ENCODE results near the gene CFAP91. TPM values are rescaled to one million over a fixed set of nuclear protein-coding genes. Genes with fewer than 3 reads are reported as not detected.

The CFAP91 gene
- total and polyA plus RNA-seq, 9 donors = 5.3 to 47.9 (median 11.4) TPM

GRCh38 chr3:119664370-119664769, 38.5 kb upstream of the CFAP91 start:
- H3K27me3 ChIP-seq = no peaks in the 10 kb centered on the region
- H3K4me3 ChIP-seq = no peak overlapping the region
- DNase-seq = no peak
- H3K4me1 ChIP-seq (ENCODE audit: insufficient read depth) = peaks cover 6% of the 10 kb centered on the region
- H3K9me3 ChIP-seq = no peaks in the 10 kb centered on the region
- WGBS, 3 donors = 38 to 55% (median 48%) methylated on average over 4 of the region's 4 CpGs
- intact Hi-C loops (cut with DNase I) = no loop called here
- no peak overlapping the region for H3K27ac ChIP-seq
- TF ChIP-seq POLR2A (IDR thresholded peaks at IDR 0.05) (no peak), EP300 (IDR thresholded peaks at IDR 0.05) (no peak)
- TF ChIP-seq, protein P1, sequence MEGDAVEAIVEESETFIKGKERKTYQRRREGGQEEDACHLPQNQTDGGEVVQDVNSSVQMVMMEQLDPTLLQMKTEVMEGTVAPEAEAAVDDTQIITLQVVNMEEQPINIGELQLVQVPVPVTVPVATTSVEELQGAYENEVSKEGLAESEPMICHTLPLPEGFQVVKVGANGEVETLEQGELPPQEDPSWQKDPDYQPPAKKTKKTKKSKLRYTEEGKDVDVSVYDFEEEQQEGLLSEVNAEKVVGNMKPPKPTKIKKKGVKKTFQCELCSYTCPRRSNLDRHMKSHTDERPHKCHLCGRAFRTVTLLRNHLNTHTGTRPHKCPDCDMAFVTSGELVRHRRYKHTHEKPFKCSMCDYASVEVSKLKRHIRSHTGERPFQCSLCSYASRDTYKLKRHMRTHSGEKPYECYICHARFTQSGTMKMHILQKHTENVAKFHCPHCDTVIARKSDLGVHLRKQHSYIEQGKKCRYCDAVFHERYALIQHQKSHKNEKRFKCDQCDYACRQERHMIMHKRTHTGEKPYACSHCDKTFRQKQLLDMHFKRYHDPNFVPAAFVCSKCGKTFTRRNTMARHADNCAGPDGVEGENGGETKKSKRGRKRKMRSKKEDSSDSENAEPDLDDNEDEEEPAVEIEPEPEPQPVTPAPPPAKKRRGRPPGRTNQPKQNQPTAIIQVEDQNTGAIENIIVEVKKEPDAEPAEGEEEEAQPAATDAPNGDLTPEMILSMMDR (IDR thresholded peaks at IDR 0.05) = no peak
- H3K36me3 ChIP-seq = no peaks in the 10 kb centered on the region

DNA sequence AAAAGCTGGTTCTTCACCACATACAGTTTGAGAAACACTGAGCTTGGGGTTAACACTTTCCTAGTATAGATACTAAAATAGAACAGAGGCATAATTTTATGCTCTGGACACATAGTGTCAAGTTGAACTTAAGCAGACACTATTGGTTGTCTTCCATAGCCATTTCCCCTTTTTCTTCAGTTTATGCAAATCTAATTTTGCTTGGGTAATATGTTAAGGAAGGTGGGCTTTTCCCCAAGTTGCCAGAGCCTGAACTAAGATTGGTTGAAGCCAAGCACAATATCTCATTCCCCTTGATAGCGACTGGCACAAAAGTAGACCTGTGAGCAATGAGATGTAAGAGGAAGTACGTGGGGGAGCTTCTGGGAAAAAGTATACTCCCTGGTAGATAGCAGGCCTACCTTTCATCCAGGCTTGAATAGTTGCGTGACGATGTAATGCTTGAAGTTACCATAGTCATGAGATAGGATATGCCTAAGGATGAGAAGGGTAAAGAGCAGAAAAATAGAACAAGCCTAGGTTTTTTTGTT, 37.9 kb upstream of the CFAP91 start:
- Histone ChIP-seq H3K27me3 (no peaks in the 10 kb centered on the region), H3K36me3 (no peaks in the 10 kb centered on the region), H3K27ac (no peak overlapping the region), H3K4me3 (no peak overlapping the region), H3K4me1 (ENCODE audit: insufficient read depth) (peaks cover 3% of the 10 kb centered on the region), H3K9me3 (no peaks in the 10 kb centered on the region)
- TF ChIP-seq EP300 (IDR thresholded peaks at IDR 0.05) = no peak
- TF ChIP-seq POLR2A (IDR thresholded peaks at IDR 0.05) = no peak
- TF ChIP-seq, protein P1 (IDR thresholded peaks at IDR 0.05) = no peak
- intact Hi-C loops (cut with DNase I) = no loop called here
- no peak for DNase-seq
- 41 to 51% (median 43%) methylated on average over 4 of the region's 4 CpGs for WGBS, 3 donors

DNA sequence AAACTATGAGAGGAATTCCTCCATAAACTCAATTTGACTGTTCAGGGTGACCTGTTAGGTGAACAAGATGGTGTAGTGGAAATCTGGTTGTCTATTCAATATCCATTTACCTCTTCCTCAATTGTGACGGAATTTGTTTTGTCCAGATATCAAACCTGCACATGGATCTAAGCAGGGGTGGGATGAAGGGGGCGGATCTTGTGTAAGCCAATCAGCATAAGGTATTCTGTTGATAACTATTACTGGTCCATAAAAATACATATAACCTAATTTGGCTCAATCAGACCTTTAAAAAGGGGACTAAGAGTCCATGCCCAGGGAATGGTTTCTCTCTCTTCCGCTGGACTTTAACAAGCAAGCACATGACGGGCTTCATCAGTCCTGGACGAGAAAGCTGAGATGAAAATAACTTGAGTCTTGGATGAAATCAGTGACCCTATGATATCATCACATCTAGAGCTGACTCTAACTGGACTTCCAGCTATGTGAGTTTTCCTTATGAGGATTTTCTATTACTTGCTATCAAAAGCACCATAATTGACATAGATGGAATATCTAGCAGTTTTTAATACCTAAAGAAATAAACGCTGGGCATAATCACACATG, 36.8 kb upstream of the CFAP91 start:
- H3K9me3 ChIP-seq = no peaks in the 10 kb centered on the region
- no peaks in the 10 kb centered on the region for H3K36me3 ChIP-seq
- WGBS, 3 donors = 85 to 90% (median 88%) methylated on average over 6 of the region's 6 CpGs
- intact Hi-C loops (cut with DNase I) = no loop called here
- no peaks in the 10 kb centered on the region for H3K27me3 ChIP-seq
- no peak for DNase-seq
- H3K4me1 ChIP-seq (ENCODE audit: insufficient read depth) = no peaks in the 10 kb centered on the region
- no peak overlapping the region for H3K4me3 ChIP-seq
- H3K27ac ChIP-seq = no peak overlapping the region
- TF ChIP-seq, protein P1 (IDR thresholded peaks at IDR 0.05) = no peak
- no peak for TF ChIP-seq EP300 (IDR thresholded peaks at IDR 0.05)

GRCh38 chr3:119669906-119670570, 32.8 kb upstream of the CFAP91 start:
- Histone ChIP-seq H3K27me3 (no peaks in the 10 kb centered on the region), H3K27ac (no peak overlapping the region), H3K9me3 (no peaks in the 10 kb centered on the region), H3K4me1 (ENCODE audit: insufficient read depth) (no peaks in the 10 kb centered on the region), H3K4me3 (no peak overlapping the region), H3K36me3 (no peaks in the 10 kb centered on the region)
- WGBS, 3 donors = 89 to 93% (median 92%) methylated on average over 5 of the region's 5 CpGs
- TF ChIP-seq POLR2A (IDR thresholded peaks at IDR 0.05) (no peak), EP300 (IDR thresholded peaks at IDR 0.05) (no peak)
- TF ChIP-seq, protein P1 (IDR thresholded peaks at IDR 0.05) = no peak
- DNase-seq = no peak
- intact Hi-C loops (cut with DNase I) = loop anchor here in 3 of 4 donors (10.0 kb wide), 2 partner anchors 95 to 175 kb away; partner anchors contain the start of genes TIMMDC1 (in 3 of the 3) and ADPRH (in 1 of the 3)
